Measurements from ENCODE around the gene STK32C. TPM values are rescaled to one million over a fixed set of nuclear protein-coding genes. Genes with fewer than 3 reads are reported as not detected.
A peak's percentile ranks its signal among the peaks of the same experiment; 100 is the strongest.

The STK32C gene
- total RNA-seq, 1 donor from 2014 or later, result 2.5 TPM

DNA sequence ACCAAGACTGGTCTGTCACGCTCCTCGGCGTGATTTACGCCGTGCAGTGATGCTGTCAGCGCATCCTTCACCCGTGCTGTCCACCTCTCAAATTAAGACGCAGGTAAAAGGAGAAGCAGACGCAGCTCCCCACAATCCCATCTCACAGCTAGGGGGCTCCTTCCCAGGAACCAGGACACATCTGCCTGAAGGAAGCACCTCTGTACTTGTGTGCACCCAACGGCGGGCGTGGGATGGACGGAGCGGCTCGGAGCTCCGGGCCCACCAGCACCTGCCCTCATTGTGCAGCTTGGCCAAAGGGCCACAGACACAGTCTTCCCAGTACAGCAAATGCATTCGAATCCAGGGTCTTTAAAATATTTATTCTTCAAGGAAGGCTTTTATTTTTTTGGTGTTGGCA lies 55.3 kb downstream of the STK32C start:
- H2AFZ ChIP-seq (replicated peaks), result no peak overlapping the region
- TF ChIP-seq EZH2 (IDR thresholded peaks at IDR 0.05), result no peak
- no peak for TF ChIP-seq EZH2phosphoT487 (IDR thresholded peaks at IDR 0.05)
- TF ChIP-seq, protein P1, sequence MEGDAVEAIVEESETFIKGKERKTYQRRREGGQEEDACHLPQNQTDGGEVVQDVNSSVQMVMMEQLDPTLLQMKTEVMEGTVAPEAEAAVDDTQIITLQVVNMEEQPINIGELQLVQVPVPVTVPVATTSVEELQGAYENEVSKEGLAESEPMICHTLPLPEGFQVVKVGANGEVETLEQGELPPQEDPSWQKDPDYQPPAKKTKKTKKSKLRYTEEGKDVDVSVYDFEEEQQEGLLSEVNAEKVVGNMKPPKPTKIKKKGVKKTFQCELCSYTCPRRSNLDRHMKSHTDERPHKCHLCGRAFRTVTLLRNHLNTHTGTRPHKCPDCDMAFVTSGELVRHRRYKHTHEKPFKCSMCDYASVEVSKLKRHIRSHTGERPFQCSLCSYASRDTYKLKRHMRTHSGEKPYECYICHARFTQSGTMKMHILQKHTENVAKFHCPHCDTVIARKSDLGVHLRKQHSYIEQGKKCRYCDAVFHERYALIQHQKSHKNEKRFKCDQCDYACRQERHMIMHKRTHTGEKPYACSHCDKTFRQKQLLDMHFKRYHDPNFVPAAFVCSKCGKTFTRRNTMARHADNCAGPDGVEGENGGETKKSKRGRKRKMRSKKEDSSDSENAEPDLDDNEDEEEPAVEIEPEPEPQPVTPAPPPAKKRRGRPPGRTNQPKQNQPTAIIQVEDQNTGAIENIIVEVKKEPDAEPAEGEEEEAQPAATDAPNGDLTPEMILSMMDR (IDR thresholded peaks at IDR 0.05), result peak; percentile 24
- H3K27ac ChIP-seq, result no peak overlapping the region
- no peaks in the 10 kb centered on the region for H3K79me2 ChIP-seq (ENCODE audit: low read depth)
- Mint-ChIP-seq H3K36me3 (no peaks in the 10 kb centered on the region), H3K4me1 (peaks cover 4% of the 10 kb centered on the region), H3K9me3 (no peaks in the 10 kb centered on the region), H3K27me3 (ENCODE audit: insufficient read depth, low read depth) (peaks cover 8% of the 10 kb centered on the region), H3K27ac (no peak overlapping the region), H3K4me3 (peak overlapping the region; percentile 43)
- H3K4me1 ChIP-seq, result peaks cover 6% of the 10 kb centered on the region
- H3F3A ChIP-seq (ENCODE audit: low read depth), result no peaks in the 10 kb centered on the region
- H3K9me3 ChIP-seq (ENCODE audit: low read depth), result no peaks in the 10 kb centered on the region
- H3K27me3 ChIP-seq, result peaks cover 13% of the 10 kb centered on the region
- no peaks in the 10 kb centered on the region for H4K20me1 ChIP-seq (ENCODE audit: low read depth)
- no peak overlapping the region for H3K4me2 ChIP-seq
- H3K36me3 ChIP-seq, result no peaks in the 10 kb centered on the region
- no peak overlapping the region for H3K9ac ChIP-seq
- H3K4me3 ChIP-seq, result no peak overlapping the region
- no peak for DNase-seq (ENCODE audit: low spot score)

DNA sequence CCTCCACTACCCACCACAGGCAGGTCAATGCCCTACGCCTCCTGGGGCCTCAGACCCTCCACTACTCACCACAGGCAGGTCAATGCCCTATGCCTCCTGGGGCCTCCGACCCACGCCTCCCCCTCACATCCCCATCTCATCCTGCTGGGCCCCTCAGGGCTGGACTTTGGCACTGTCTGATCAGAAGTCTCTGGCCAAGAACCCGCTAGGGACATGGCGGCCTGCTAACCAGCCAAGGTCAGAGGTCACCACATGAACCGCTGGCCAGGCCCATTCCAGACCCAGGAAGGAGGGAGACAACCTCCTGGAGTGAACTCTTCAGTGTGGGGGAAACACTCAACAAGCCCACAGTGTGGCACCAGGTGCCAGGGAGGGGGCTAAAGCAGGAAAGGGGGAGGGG lies 55.8 kb downstream of the STK32C start:
- Histone ChIP-seq H3K4me2 (no peak overlapping the region), H3K27ac (no peak overlapping the region), H4K20me1 (ENCODE audit: low read depth) (no peaks in the 10 kb centered on the region), H3K4me3 (no peak overlapping the region), H2AFZ (replicated peaks) (no peak overlapping the region), H3K27me3 (peaks cover 13% of the 10 kb centered on the region), H3F3A (ENCODE audit: low read depth) (no peaks in the 10 kb centered on the region), H3K36me3 (no peaks in the 10 kb centered on the region), H3K9me3 (ENCODE audit: low read depth) (no peaks in the 10 kb centered on the region), H3K79me2 (ENCODE audit: low read depth) (no peaks in the 10 kb centered on the region), H3K4me1 (peaks cover 6% of the 10 kb centered on the region), H3K9ac (no peak overlapping the region)
- Mint-ChIP-seq H3K4me3 (no peak overlapping the region), H3K4me1 (peaks cover 4% of the 10 kb centered on the region), H3K27ac (no peak overlapping the region), H3K36me3 (no peaks in the 10 kb centered on the region), H3K9me3 (no peaks in the 10 kb centered on the region), H3K27me3 (ENCODE audit: insufficient read depth, low read depth) (peaks cover 8% of the 10 kb centered on the region)
- no peak for DNase-seq (ENCODE audit: low spot score)
- TF ChIP-seq, protein P1 (IDR thresholded peaks at IDR 0.05), result no peak
- TF ChIP-seq EZH2phosphoT487 (IDR thresholded peaks at IDR 0.05), result no peak
- TF ChIP-seq EZH2 (IDR thresholded peaks at IDR 0.05), result no peak

DNA sequence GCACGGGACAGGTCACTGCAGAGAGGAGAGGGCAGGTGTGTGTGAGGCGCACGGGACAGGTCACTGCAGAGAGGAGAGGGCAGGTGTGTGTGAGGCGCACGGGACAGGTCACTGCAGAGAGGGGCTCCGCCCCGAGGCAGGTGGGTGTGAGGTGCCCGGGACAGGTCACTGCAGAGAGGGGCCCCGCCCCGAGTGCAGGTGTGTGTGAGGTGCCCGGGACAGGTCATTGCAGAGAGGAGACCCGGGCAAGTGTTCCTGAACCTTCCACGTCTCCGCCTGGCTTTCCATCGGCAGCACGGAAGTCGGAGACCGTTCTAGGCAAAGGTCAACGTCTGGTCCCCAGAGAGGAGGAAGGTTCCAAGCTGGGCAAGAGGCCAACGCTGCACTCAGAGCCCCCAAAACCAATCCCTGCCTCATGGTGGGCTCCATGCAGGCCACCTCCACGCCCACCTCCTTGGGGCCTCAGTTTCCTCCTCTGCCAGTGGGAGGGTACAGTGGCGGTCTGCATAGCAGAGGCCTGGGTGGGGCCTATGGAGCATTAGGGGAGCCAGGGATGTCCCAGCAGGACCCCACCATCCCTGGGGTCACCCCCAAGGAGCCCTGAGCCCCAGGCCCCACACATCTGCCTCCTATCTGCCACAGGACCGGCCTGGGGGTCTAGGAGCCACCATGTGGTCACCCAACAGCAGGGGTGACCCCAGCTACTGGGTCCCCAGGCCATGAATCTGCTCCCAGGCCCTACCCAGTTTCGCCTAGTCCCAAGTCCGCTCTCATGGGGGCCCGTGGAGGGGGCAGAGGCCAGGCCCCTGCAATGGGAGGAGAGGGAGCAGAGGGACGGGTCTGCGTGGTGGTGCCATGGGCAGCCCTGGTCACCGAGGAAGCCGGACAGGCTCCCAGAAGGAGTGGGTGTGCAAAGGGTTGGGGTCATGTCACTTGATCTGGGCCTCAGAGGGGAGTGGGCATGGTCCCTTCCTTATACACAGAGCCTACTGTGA lies 57.0 kb downstream of the STK32C start:
- no peaks in the 10 kb centered on the region for H3K9me3 ChIP-seq (ENCODE audit: low read depth)
- H3K4me3 Mint-ChIP-seq, result no peak overlapping the region

More for the DNA sequence above, 57.0 kb downstream of the STK32C start:
- no peak overlapping the region for H3K27ac Mint-ChIP-seq
- Histone ChIP-seq H3K79me2 (ENCODE audit: low read depth) (no peaks in the 10 kb centered on the region), H3K27me3 (peaks cover 13% of the 10 kb centered on the region), H2AFZ (replicated peaks) (no peak overlapping the region), H3K4me3 (no peak overlapping the region), H4K20me1 (ENCODE audit: low read depth) (no peaks in the 10 kb centered on the region), H3K9ac (no peak overlapping the region), H3F3A (ENCODE audit: low read depth) (no peaks in the 10 kb centered on the region), H3K4me1 (peaks cover 6% of the 10 kb centered on the region), H3K27ac (no peak overlapping the region), H3K36me3 (no peaks in the 10 kb centered on the region), H3K4me2 (no peak overlapping the region)
- no peaks in the 10 kb centered on the region for H3K36me3 Mint-ChIP-seq
- H3K27me3 Mint-ChIP-seq (ENCODE audit: insufficient read depth, low read depth), result peaks cover 11% of the 10 kb centered on the region
- peaks cover 5% of the 10 kb centered on the region for H3K4me1 Mint-ChIP-seq
- H3K9me3 Mint-ChIP-seq, result no peaks in the 10 kb centered on the region
- DNase-seq (ENCODE audit: low spot score), result no peak
- TF ChIP-seq EZH2 (IDR thresholded peaks at IDR 0.05) (no peak), EZH2phosphoT487 (IDR thresholded peaks at IDR 0.05) (no peak)
- TF ChIP-seq, protein P1 (IDR thresholded peaks at IDR 0.05), result no peak

All from neural progenitor cell (in vitro differentiated cells).